ENCODE results near the gene COL6A1. TPM values are rescaled to one million over a fixed set of nuclear protein-coding genes. Genes with fewer than 3 reads are reported as not detected.

Gene COL6A1
- total RNA-seq, 6 experiments from 2014 or later: 350 to 415 (median 382) TPM

GRCh38 chr21:46007492-46007868, 25.9 kb downstream of the COL6A1 start:
- peaks cover 19% of the 10 kb centered on the region for H3K9me3 Mint-ChIP-seq
- peaks cover 6% of the 10 kb centered on the region for H3K27me3 Mint-ChIP-seq (ENCODE audit: insufficient read depth)
- peaks cover 21% of the 10 kb centered on the region for H3K36me3 Mint-ChIP-seq (ENCODE audit: low read depth)
- H3K4me3 Mint-ChIP-seq: no peak overlapping the region
- DNase-seq: no peak
- H3K27ac Mint-ChIP-seq: no peak overlapping the region
- TF ChIP-seq CTCF (IDR thresholded peaks at IDR 0.05): no peak
- H3K4me1 Mint-ChIP-seq (ENCODE audit: low read depth): no peaks in the 10 kb centered on the region

GRCh38 chr21:46008893-46009621, 27.5 kb downstream of the COL6A1 start:
- no peak for DNase-seq
- peaks cover 2% of the 10 kb centered on the region for H3K27me3 Mint-ChIP-seq (ENCODE audit: insufficient read depth)
- no peak for TF ChIP-seq CTCF (IDR thresholded peaks at IDR 0.05)
- H3K36me3 Mint-ChIP-seq (ENCODE audit: low read depth): peaks cover 21% of the 10 kb centered on the region
- H3K27ac Mint-ChIP-seq: no peak overlapping the region
- no peak overlapping the region for H3K4me3 Mint-ChIP-seq
- H3K4me1 Mint-ChIP-seq (ENCODE audit: low read depth): no peaks in the 10 kb centered on the region
- peaks cover 19% of the 10 kb centered on the region for H3K9me3 Mint-ChIP-seq

- Mint-ChIP-seq H3K27ac (no peak overlapping the region), H3K27me3 (ENCODE audit: insufficient read depth) (peaks cover 2% of the 10 kb centered on the region), H3K9me3 (peaks cover 15% of the 10 kb centered on the region), H3K4me1 (ENCODE audit: low read depth) (no peaks in the 10 kb centered on the region), H3K4me3 (no peak overlapping the region), H3K36me3 (ENCODE audit: low read depth) (peaks cover 11% of the 10 kb centered on the region)
- no peak for TF ChIP-seq CTCF (IDR thresholded peaks at IDR 0.05)
- DNase-seq: no peak
These were observed 28.6 kb downstream of the COL6A1 start for GRCh38 chr21:46009951-46010705.

GRCh38 chr21:46011267-46011967, 29.8 kb downstream of the COL6A1 start:
- H3K27ac Mint-ChIP-seq: no peak overlapping the region
- DNase-seq: no peak
- no peaks in the 10 kb centered on the region for H3K4me1 Mint-ChIP-seq (ENCODE audit: low read depth)
- no peak for TF ChIP-seq CTCF (IDR thresholded peaks at IDR 0.05)
- peaks cover 2% of the 10 kb centered on the region for H3K27me3 Mint-ChIP-seq (ENCODE audit: insufficient read depth)
- peaks cover 11% of the 10 kb centered on the region for H3K9me3 Mint-ChIP-seq
- no peak overlapping the region for H3K4me3 Mint-ChIP-seq
- H3K36me3 Mint-ChIP-seq (ENCODE audit: low read depth): peaks cover 7% of the 10 kb centered on the region; the same call in 1 of the 2 replicates

GRCh38 chr21:46012154-46012553, 30.6 kb downstream of the COL6A1 start:
- no peak for DNase-seq
- Mint-ChIP-seq H3K4me1 (ENCODE audit: low read depth) (no peaks in the 10 kb centered on the region), H3K4me3 (no peak overlapping the region), H3K9me3 (peaks cover 11% of the 10 kb centered on the region), H3K36me3 (ENCODE audit: low read depth) (peaks cover 7% of the 10 kb centered on the region; the same call in 1 of the 2 replicates), H3K27me3 (ENCODE audit: insufficient read depth) (peaks cover 2% of the 10 kb centered on the region), H3K27ac (no peak overlapping the region)
- no peak for TF ChIP-seq CTCF (IDR thresholded peaks at IDR 0.05)

Data from HFFc6 (cell line).